ENCODE measurements around the gene CD3E.

- TF ChIP-seq CTCF (IDR thresholded peaks at IDR 0.05): no peak
- no peak for TF ChIP-seq POLR2A (IDR thresholded peaks at IDR 0.05)
Measured at GRCh38 chr11:118287006-118287405, 17.5 kb upstream of the CD3E start.

Data from body of pancreas (tissue), 4 donors.